ENCODE results near the gene NOX3.

NOX3 gene

GRCh38 chr6:155434096-155434495 lies 21.5 kb downstream of the NOX3 start:
- no peak for DNase-seq (ENCODE audit: low read depth in 2 of 2)

GRCh38 chr6:155432293-155432692 lies 23.3 kb downstream of the NOX3 start:
- no peak for DNase-seq (ENCODE audit: low read depth in 2 of 2)

GRCh38 chr6:155429321-155429893 lies 26.2 kb downstream of the NOX3 start:
- no peak for DNase-seq (ENCODE audit: low read depth in 2 of 2)

GRCh38 chr6:155426408-155426945 lies 29.2 kb downstream of the NOX3 start:
- DNase-seq (ENCODE audit: low read depth in 2 of 2), result no peak

- DNase-seq (ENCODE audit: low read depth in 2 of 2), result no peak
These were observed 31.5 kb downstream of the NOX3 start for GRCh38 chr6:155424181-155424580.

- no peak for DNase-seq (ENCODE audit: low read depth in 2 of 2)
These were observed 33.0 kb downstream of the NOX3 start for GRCh38 chr6:155422635-155423034.

GRCh38 chr6:155420492-155420891 lies 35.1 kb downstream of the NOX3 start:
- no peak for DNase-seq (ENCODE audit: low read depth in 2 of 2)

GRCh38 chr6:155419161-155419560 lies 36.5 kb downstream of the NOX3 start:
- DNase-seq (ENCODE audit: low read depth in 2 of 2), result no peak

- peak; percentile 47 to 66 for DNase-seq (ENCODE audit: low read depth in 2 of 2)
These were observed 37.5 kb downstream of the NOX3 start for GRCh38 chr6:155418017-155418761.

- no peak for DNase-seq (ENCODE audit: low read depth in 2 of 2)
These were observed 38.2 kb downstream of the NOX3 start for GRCh38 chr6:155417454-155417853.

GRCh38 chr6:155415953-155416352 lies 39.7 kb downstream of the NOX3 start:
- no peak for DNase-seq (ENCODE audit: low read depth in 2 of 2)

GRCh38 chr6:155414049-155414448 lies 41.6 kb downstream of the NOX3 start:
- DNase-seq (ENCODE audit: low read depth in 2 of 2), result no peak

- no peak for DNase-seq (ENCODE audit: low read depth in 2 of 2)
These were observed 43.3 kb downstream of the NOX3 start for GRCh38 chr6:155412335-155412734.

- no peak for DNase-seq (ENCODE audit: low read depth in 2 of 2)
These were observed 44.2 kb downstream of the NOX3 start for GRCh38 chr6:155411154-155412052.

GRCh38 chr6:155409391-155409790 lies 46.2 kb downstream of the NOX3 start:
- no peak for DNase-seq (ENCODE audit: low read depth in 2 of 2)

GRCh38 chr6:155408981-155409380 lies 46.7 kb downstream of the NOX3 start:
- no peak for DNase-seq (ENCODE audit: low read depth in 2 of 2)

GRCh38 chr6:155408231-155408630 lies 47.4 kb downstream of the NOX3 start:
- DNase-seq (ENCODE audit: low read depth in 2 of 2), result no peak

- DNase-seq (ENCODE audit: low read depth in 2 of 2), result no peak
These were observed 48.8 kb downstream of the NOX3 start for GRCh38 chr6:155406801-155407200.

- DNase-seq (ENCODE audit: low read depth in 2 of 2), result no peak
These were observed 50.7 kb downstream of the NOX3 start for GRCh38 chr6:155404937-155405336.

- no peak for DNase-seq (ENCODE audit: low read depth in 2 of 2)
These were observed 52.9 kb downstream of the NOX3 start for GRCh38 chr6:155402656-155403304.

GRCh38 chr6:155400654-155400965 lies 55.0 kb downstream of the NOX3 start:
- no peak for DNase-seq (ENCODE audit: low read depth in 2 of 2)

Data from activated CD4-positive, alpha-beta T cell treated with anti-CD3 and anti-CD28 coated beads for 24 hours (primary cell).